ENCODE data around the gene GOPC. TPM values are rescaled to one million over a fixed set of nuclear protein-coding genes. Genes with fewer than 3 reads are reported as not detected.
A peak's percentile ranks its signal among the peaks of the same experiment; 100 is the strongest.

GOPC gene
- polyA plus RNA-seq, 6 donors from 2014 or later, result 7.0 to 14.0 (median 11.5) TPM

DNA sequence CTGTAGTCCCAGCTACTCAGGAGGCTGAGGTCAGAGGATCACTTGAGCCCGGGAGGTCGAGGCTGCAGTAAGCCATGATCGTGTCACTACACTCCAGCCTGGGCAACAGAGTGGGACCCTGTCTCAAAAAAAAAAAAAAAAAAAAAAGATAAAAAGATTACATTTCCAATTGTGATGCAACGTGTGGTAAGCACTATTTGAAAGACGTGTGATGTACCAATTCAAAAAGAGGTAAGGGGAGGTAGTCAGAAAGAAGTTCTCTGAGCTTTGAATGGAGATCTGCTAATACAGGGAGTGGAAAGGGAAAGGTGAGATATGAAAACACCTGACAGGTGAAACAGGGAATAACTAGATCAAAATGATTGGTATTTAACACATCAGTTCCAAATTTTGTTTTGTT, 11.9 kb downstream of the GOPC start:
- H3K4me1 Mint-ChIP-seq, result peaks cover 14 to 22% (median 16%) of the 10 kb centered on the region in 3 donors
- no peak overlapping the region for H3K4me3 Mint-ChIP-seq
- H3K9me3 Mint-ChIP-seq, result no peaks in the 10 kb centered on the region
- no peak overlapping the region for H3K27ac Mint-ChIP-seq
- peaks cover 0 to 8% of the 10 kb centered on the region in 2 donors for H3K36me3 Mint-ChIP-seq
- DNase-seq, result no peak
- ATAC-seq (ENCODE audit: low read depth in 2 of 2), result no peak
- H3K27me3 Mint-ChIP-seq, result no peaks in the 10 kb centered on the region

GRCh38 chr6:117585647-117586046, 16.7 kb downstream of the GOPC start:
- Mint-ChIP-seq H3K27me3 (no peaks in the 10 kb centered on the region), H3K27ac (peak overlapping the region in 1 of 6 donors; percentile 63), H3K4me1 (peaks cover 29 to 34% (median 33%) of the 10 kb centered on the region in 3 donors), H3K4me3 (no peak overlapping the region), H3K36me3 (peaks cover 10 to 16% of the 10 kb centered on the region in 2 donors), H3K9me3 (peaks cover 0 to 2% (median 0%) of the 10 kb centered on the region in 7 donors)
- no peak for DNase-seq
- no peak for ATAC-seq (ENCODE audit: low read depth in 2 of 2)

- no peak overlapping the region for H3K4me3 Mint-ChIP-seq
- H3K27ac Mint-ChIP-seq, result no peak overlapping the region
- ATAC-seq (ENCODE audit: low read depth in 2 of 2), result no peak
- H3K4me1 Mint-ChIP-seq, result peaks cover 0 to 4% (median 0%) of the 10 kb centered on the region in 3 donors
- no peaks in the 10 kb centered on the region for H3K27me3 Mint-ChIP-seq
- DNase-seq, result no peak
- peaks cover 8 to 21% of the 10 kb centered on the region in 2 donors for H3K36me3 Mint-ChIP-seq
- no peaks in the 10 kb centered on the region for H3K9me3 Mint-ChIP-seq
Measured at GRCh38 chr6:117574198-117574597, 28.1 kb downstream of the GOPC start.

- Mint-ChIP-seq H3K27ac (no peak overlapping the region), H3K27me3 (no peaks in the 10 kb centered on the region), H3K4me1 (peaks cover 0 to 4% (median 0%) of the 10 kb centered on the region in 3 donors), H3K9me3 (no peaks in the 10 kb centered on the region), H3K4me3 (no peak overlapping the region), H3K36me3 (peaks cover 8 to 21% of the 10 kb centered on the region in 2 donors)
- DNase-seq, result no peak
- no peak for ATAC-seq (ENCODE audit: low read depth in 2 of 2)
Measured at GRCh38 chr6:117573006-117573680, 29.2 kb downstream of the GOPC start.

DNA sequence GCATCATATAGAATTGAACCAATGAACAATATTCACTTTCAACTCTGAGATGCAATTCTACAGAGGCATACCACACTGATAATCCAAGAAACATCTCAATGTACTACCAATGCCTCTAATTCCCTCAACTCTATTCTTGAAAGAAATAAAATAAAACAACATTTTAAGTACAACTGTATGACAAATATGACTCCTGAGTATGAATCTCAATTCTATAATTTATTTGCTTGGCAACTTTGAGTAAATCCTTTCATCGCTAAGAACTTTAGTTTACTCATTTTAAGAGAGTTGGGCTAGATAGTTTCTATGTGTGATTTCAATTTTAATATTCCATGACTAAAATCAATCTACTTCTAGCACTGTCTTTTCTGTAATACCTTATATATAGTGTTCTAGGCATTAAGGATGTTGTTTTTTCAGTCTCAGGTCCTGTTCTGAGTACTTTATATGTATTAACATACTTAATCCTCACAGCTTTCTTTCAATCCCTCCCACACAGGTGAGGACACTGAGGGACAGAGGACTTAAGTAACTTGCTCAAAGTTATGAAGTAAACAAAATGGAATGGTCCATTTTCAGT, 33.4 kb downstream of the GOPC start:
- no peaks in the 10 kb centered on the region for H3K9me3 Mint-ChIP-seq
- no peak for ATAC-seq (ENCODE audit: low read depth in 2 of 2)
- peaks cover 8 to 21% of the 10 kb centered on the region in 2 donors for H3K36me3 Mint-ChIP-seq

GRCh38 chr6:117568247-117568646, 34.1 kb downstream of the GOPC start:
- H3K27me3 Mint-ChIP-seq, result no peaks in the 10 kb centered on the region
- H3K9me3 Mint-ChIP-seq, result no peaks in the 10 kb centered on the region
- no peak for ATAC-seq (ENCODE audit: low read depth in 2 of 2)
- H3K36me3 Mint-ChIP-seq, result peaks cover 8 to 21% of the 10 kb centered on the region in 2 donors
- no peak overlapping the region for H3K4me3 Mint-ChIP-seq
- no peak for DNase-seq
- H3K27ac Mint-ChIP-seq, result no peak overlapping the region
- peaks cover 0 to 4% (median 0%) of the 10 kb centered on the region in 3 donors for H3K4me1 Mint-ChIP-seq

More for the DNA sequence above, 33.4 kb downstream of the GOPC start:
- H3K4me1 Mint-ChIP-seq, result peaks cover 0 to 4% (median 0%) of the 10 kb centered on the region in 3 donors
- no peak overlapping the region for H3K27ac Mint-ChIP-seq
- no peaks in the 10 kb centered on the region for H3K27me3 Mint-ChIP-seq
- no peak overlapping the region for H3K4me3 Mint-ChIP-seq
- DNase-seq, result no peak

DNA sequence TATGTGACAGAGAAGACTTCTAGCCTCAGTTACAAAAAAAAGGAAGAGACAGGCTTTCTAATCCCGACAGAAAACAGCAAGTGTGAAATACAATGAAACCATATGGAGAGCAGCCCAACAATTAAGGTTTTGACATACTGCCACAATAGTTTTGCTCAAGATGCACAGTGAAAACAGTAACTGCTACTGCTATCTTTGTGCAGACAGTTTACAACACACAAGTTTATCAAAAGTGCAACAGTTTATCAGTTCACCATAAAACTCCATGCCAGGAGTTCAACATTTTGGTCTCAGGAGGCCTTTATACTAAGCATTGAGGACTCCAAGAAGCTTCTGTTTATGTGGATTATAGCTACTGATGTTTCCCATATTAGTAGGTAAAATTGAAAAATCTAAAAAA, 37.6 kb downstream of the GOPC start:
- ATAC-seq (ENCODE audit: low read depth in 2 of 2), result no peak
- DNase-seq, result no peak
- H3K4me3 Mint-ChIP-seq, result no peak overlapping the region
- no peaks in the 10 kb centered on the region for H3K4me1 Mint-ChIP-seq
- peak overlapping the region in 1 of 6 donors; percentile 62 for H3K27ac Mint-ChIP-seq
- H3K36me3 Mint-ChIP-seq, result peaks cover 0 to 6% of the 10 kb centered on the region in 2 donors
- no peaks in the 10 kb centered on the region for H3K9me3 Mint-ChIP-seq
- no peaks in the 10 kb centered on the region for H3K27me3 Mint-ChIP-seq

DNA sequence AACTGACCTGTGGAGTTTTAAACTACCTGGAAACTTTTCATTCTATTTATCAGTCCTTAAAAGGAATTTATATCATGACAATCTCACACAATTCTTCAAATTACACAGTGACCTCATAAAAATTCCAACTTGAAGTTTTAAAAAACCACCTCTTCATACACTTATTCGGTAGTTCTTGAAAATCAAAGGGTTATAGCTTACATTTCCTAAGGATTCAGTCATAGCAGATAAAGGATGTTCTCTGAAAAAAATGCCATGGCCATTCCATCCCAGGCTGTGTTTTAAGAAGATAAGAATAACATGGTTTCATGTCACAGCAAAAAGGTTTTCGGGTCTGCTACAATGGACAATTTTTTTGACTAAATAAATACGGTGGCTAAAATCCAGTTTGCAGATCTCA, 41.2 kb downstream of the GOPC start:
- H3K9me3 Mint-ChIP-seq, result no peaks in the 10 kb centered on the region

DNA sequence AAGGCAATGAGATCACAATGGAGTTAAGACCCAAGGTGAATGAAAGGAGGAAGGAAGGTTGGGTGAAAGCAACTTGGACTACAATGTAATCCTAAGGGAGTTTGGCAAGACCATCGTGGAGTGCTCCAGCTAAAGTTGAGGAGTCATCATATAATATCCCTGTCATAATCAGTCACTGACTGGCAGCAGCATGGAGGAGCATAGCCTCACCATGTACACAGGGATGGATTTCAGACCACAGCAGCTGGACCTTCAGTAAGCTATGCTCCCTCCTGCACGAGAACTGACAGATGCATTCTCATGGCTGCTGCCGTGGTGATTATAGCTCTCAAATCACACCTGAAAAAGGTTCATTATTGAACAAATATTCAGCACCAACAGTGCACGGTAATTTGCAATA, 43.0 kb downstream of the GOPC start:
- DNase-seq (no peak), ATAC-seq (ENCODE audit: low read depth in 2 of 2) (no peak)
- Mint-ChIP-seq H3K27ac (peak overlapping the region in 2 of 6 donors; percentile 21 to 54), H3K36me3 (peaks cover 0 to 6% of the 10 kb centered on the region in 2 donors), H3K4me3 (no peak overlapping the region), H3K27me3 (no peaks in the 10 kb centered on the region), H3K9me3 (no peaks in the 10 kb centered on the region), H3K4me1 (no peaks in the 10 kb centered on the region)

More for the DNA sequence above, 41.2 kb downstream of the GOPC start:
- no peak for DNase-seq
- Mint-ChIP-seq H3K36me3 (peaks cover 0 to 6% of the 10 kb centered on the region in 2 donors), H3K27me3 (no peaks in the 10 kb centered on the region), H3K27ac (no peak overlapping the region), H3K4me1 (no peaks in the 10 kb centered on the region), H3K4me3 (no peak overlapping the region)
- ATAC-seq (ENCODE audit: low read depth in 2 of 2), result no peak

GRCh38 chr6:117558818-117559217, 43.5 kb downstream of the GOPC start:
- Mint-ChIP-seq H3K9me3 (no peaks in the 10 kb centered on the region), H3K27ac (peak overlapping the region in 1 of 6 donors; percentile 54), H3K27me3 (no peaks in the 10 kb centered on the region), H3K4me1 (no peaks in the 10 kb centered on the region), H3K36me3 (peaks cover 0 to 6% of the 10 kb centered on the region in 2 donors), H3K4me3 (no peak overlapping the region)
- ATAC-seq (ENCODE audit: low read depth in 2 of 2) (no peak), DNase-seq (no peak)

- DNase-seq (no peak), ATAC-seq (ENCODE audit: low read depth in 2 of 2) (no peak)
- no peaks in the 10 kb centered on the region for H3K27me3 Mint-ChIP-seq
- peaks cover 0 to 6% of the 10 kb centered on the region in 2 donors for H3K36me3 Mint-ChIP-seq
- no peak overlapping the region for H3K4me3 Mint-ChIP-seq
- no peak overlapping the region for H3K27ac Mint-ChIP-seq
- no peaks in the 10 kb centered on the region for H3K4me1 Mint-ChIP-seq
- no peaks in the 10 kb centered on the region for H3K9me3 Mint-ChIP-seq
Measured at GRCh38 chr6:117557951-117558350, 44.4 kb downstream of the GOPC start.

DNA sequence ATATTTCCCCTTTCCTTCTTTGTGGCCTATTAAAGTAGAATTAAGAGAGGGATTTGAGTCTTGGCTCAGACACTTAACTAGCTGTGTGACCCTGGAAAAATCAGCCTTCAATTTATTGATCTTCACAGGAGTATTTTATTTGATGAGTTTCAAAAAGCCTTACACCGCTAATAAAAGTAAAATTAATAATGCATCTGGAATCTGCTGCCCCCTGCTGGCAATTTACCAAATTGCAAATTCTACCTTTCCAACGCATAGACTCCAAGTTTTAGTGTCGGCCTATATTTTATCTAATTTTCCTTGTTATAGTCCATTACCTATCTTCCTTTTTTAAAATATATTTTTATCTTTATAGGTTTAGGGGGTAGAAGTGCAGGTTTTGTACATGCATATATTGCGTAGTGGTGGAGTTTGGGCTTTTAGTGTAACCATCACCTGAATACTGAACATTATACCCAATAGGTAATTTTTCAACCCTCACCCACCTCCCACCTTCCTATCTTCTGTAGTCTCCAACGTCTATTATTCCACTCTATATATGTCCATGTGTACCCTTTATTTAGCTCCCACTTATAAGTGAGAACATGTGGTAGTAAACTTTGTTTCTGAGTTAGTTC, 46.3 kb downstream of the GOPC start:
- Mint-ChIP-seq H3K27ac (no peak overlapping the region), H3K4me3 (no peak overlapping the region), H3K9me3 (no peaks in the 10 kb centered on the region), H3K27me3 (peaks cover 0 to under 1% (median 0%) of the 10 kb centered on the region in 3 donors), H3K36me3 (no peaks in the 10 kb centered on the region), H3K4me1 (no peaks in the 10 kb centered on the region)
- ATAC-seq (ENCODE audit: low read depth in 2 of 2) (no peak), DNase-seq (peak; percentile 36)

- H3K9me3 Mint-ChIP-seq, result no peaks in the 10 kb centered on the region
- DNase-seq (no peak), ATAC-seq (ENCODE audit: low read depth in 2 of 2) (no peak)
- no peak overlapping the region for H3K27ac Mint-ChIP-seq
- no peaks in the 10 kb centered on the region for H3K4me1 Mint-ChIP-seq
- peaks cover 0 to 6% (median 0%) of the 10 kb centered on the region in 3 donors for H3K27me3 Mint-ChIP-seq
- H3K4me3 Mint-ChIP-seq, result no peak overlapping the region
- H3K36me3 Mint-ChIP-seq, result no peaks in the 10 kb centered on the region
Measured at GRCh38 chr6:117555262-117555849, 47.0 kb downstream of the GOPC start.

All from naive B cell (primary cell).